HepG2 (cell line): ENCODE data around the gene EFNA2. TPM values are rescaled to one million over a fixed set of nuclear protein-coding genes. Genes with fewer than 3 reads are reported as not detected.

Source experiments
- ARNTL ChIP-seq: sonication (generic); formaldehyde crosslinking; IDR thresholded peaks from 2 replicates; pipeline ENCODE4 v1.4.0; 2020; ENCODE audit warnings: mild to moderate bottlenecking, missing genetic modification reagents
- ATAD3A ChIP-seq: sonication (generic); formaldehyde crosslinking; IDR thresholded peaks from 2 replicates; pipeline ENCODE4 v1.4.0; 2020; ENCODE audit warnings: missing genetic modification reagents
- HMGXB3 ChIP-seq: sonication (generic); formaldehyde crosslinking; IDR thresholded peaks from 2 replicates; pipeline ENCODE4 v1.4.0; 2020; ENCODE audit warnings: missing genetic modification reagents, borderline replicate concordance
- PCBP1 ChIP-seq: fragments of 200-400 bp; formaldehyde crosslinking; IDR thresholded peaks from 2 replicates; pipeline ENCODE4 v1.6.1; 2017; ENCODE audit warnings: mild to moderate bottlenecking, low read depth, low read length, borderline replicate concordance
- POLR2A ChIP-seq, 2 experiments: IDR thresholded peaks; 2 replicates each; pipeline ENCODE4 v1.6.1; 2011; ENCODE audit warnings: low read depth in 2 of 2, low read length in 2 of 2, mild to moderate bottlenecking in 1 of 2, moderate library complexity in 1 of 2; ENCODE audit not compliant: insufficient read depth in 1 of 2
- RFX1 ChIP-seq: fragments of 450-650 bp; IDR thresholded peaks from 2 replicates; pipeline ENCODE4 v1.6.1; 2017
- RXRA ChIP-seq: sonication (generic); formaldehyde crosslinking; IDR thresholded peaks from 2 replicates; pipeline ENCODE4 v1.5.1; 2020; ENCODE audit warnings: missing genetic modification reagents
- STAT6 ChIP-seq: sonication (generic); formaldehyde crosslinking; IDR thresholded peaks from 2 replicates; pipeline ENCODE4 v1.4.0; 2020; ENCODE audit warnings: missing genetic modification reagents, mild to moderate bottlenecking, borderline replicate concordance
- TOPORS ChIP-seq: sonication (generic); formaldehyde crosslinking; IDR thresholded peaks from 2 replicates; pipeline ENCODE4 v1.8.0; 2023; ENCODE audit warnings: mild to moderate bottlenecking, missing genetic modification reagents
- ZNF383 ChIP-seq: sonication (generic); formaldehyde crosslinking; IDR thresholded peaks from 2 replicates; pipeline ENCODE4 v1.4.0; 2020; ENCODE audit warnings: missing genetic modification reagents, mild to moderate bottlenecking, borderline replicate concordance
- ZNF766 ChIP-seq: sonication (generic); formaldehyde crosslinking; IDR thresholded peaks from 2 replicates; pipeline ENCODE4 v1.5.0; 2020; ENCODE audit warnings: missing genetic modification reagents, borderline replicate concordance
- ZNF768 ChIP-seq: sonication (generic); formaldehyde crosslinking; IDR thresholded peaks from 2 replicates; pipeline ENCODE4 v1.4.0; 2020; ENCODE audit warnings: missing genetic modification reagents
- ZNF800 ChIP-seq: sonication (generic); formaldehyde crosslinking; IDR thresholded peaks from 2 replicates; pipeline ENCODE4 v1.4.0; 2020; ENCODE audit warnings: missing genetic modification reagents
- ZNF878 ChIP-seq: sonication (generic); formaldehyde crosslinking; IDR thresholded peaks from 2 replicates; pipeline ENCODE4 v1.8.1; 2023; ENCODE audit warnings: mild to moderate bottlenecking, missing genetic modification reagents, moderate library complexity
- ZSCAN5A ChIP-seq: sonication (generic); formaldehyde crosslinking; IDR thresholded peaks from 2 replicates; pipeline ENCODE4 v1.8.0; 2022; ENCODE audit warnings: mild to moderate bottlenecking, missing genetic modification reagents, borderline replicate concordance
- polyA plus RNA-seq, 8 experiments: library from polyadenylated mRNA; depleted of rRNA in 3 of 8; stranded (reverse) in 7 of 8; unstranded in 1 of 8; fragments of >200 nt; fragmentation: Illumina TruSeq in 4 of 8; extraction: Trizol in 4 of 8; gene quantifications; 2 replicates each; pipeline versions ENCODE4 v1.2.1 to v1.2.3, GENCODE V29; 2011 to 2016; ENCODE audit warnings: low read depth in 4 of 8, missing spikeins in 1 of 8, mixed read lengths in 1 of 8; ENCODE audit not compliant: insufficient read depth in 1 of 8
- total RNA-seq, 5 experiments: library from RNA; depleted of rRNA; stranded (reverse); fragments of >200 nt; fragmentation: Illumina TruSeq; extraction: Trizol; gene quantifications; 2 replicates each; pipeline ENCODE4 v1.2.3, GENCODE V29; 2016; ENCODE audit warnings: low read depth in 1 of 5

The EFNA2 gene
- total and polyA plus RNA-seq, 2 of the 13 experiments (the other 11 are each of a cell fraction or from before 2014, with no cell fraction given) = 6.0 to 9.9 TPM

- TF ChIP-seq STAT6 (CRISPR knock-in tag) = no peak
- no peak for TF ChIP-seq TOPORS
- TF ChIP-seq HMGXB3 (CRISPR knock-in tag) = peak; percentile 17; the same call in 1 of the 2 replicates
- peak; percentile 25 to 70; a peak in 3 of 4 replicates for TF ChIP-seq POLR2A (IDR thresholded peaks at IDR 0.05; ENCODE audit: insufficient read depth in 1 of 2, low read depth in 2 of 2, low read length in 2 of 2)
- TF ChIP-seq ZNF800 (CRISPR knock-in tag) = no peak
- TF ChIP-seq ZNF383 (CRISPR knock-in tag) = 0 out of 2 replicates have a peak, but pooled peaks have one; percentile 33
- 0 out of 2 replicates have a peak, but pooled peaks have one; percentile 49 for TF ChIP-seq ZNF766 (CRISPR knock-in tag)
- TF ChIP-seq ARNTL = peak; percentile 40; the same call in 1 of the 2 replicates
- TF ChIP-seq ZSCAN5A (CRISPR knock-in tag) = no peak
- peak; percentile 29; the same call in 1 of the 2 replicates for TF ChIP-seq RXRA (CRISPR knock-in tag)
- no peak for TF ChIP-seq ZNF878 (CRISPR knock-in tag)
- TF ChIP-seq ZNF768 (CRISPR knock-in tag) = peak; percentile 84
- TF ChIP-seq RFX1 = no peak
- TF ChIP-seq PCBP1 = no peak
- no peak for TF ChIP-seq ATAD3A (CRISPR knock-in tag)
Observed at GRCh38 chr19:1284293-1284978, 1.2 kb upstream of the EFNA2 start (continued).
